GM12892 (cell line): Measurements from ENCODE around the gene SPRR2F.

Experiments
- POLR2A ChIP-seq: IDR thresholded peaks from 2 replicates; pipeline ENCODE4 v1.6.1; 2011; ENCODE audit warnings: low read depth, low read length, control low read depth
- POLR2AphosphoS5 ChIP-seq: IDR thresholded peaks from 2 replicates; pipeline ENCODE4 v1.6.1; 2011; ENCODE audit warnings: low read depth, low read length, control low read depth
- TAF1 ChIP-seq: IDR thresholded peaks from 2 replicates; pipeline ENCODE4 v1.6.1; 2011; ENCODE audit warnings: low read depth, mild to moderate bottlenecking, control low read depth, low read length, borderline replicate concordance

- no peak for TF ChIP-seq TAF1
- TF ChIP-seq POLR2AphosphoS5: no peak
- no peak for TF ChIP-seq POLR2A
These were observed 14.0 kb upstream of the SPRR2F start for GRCh38 chr1:153127296-153127695.
